ENCODE results near the gene MYH15. TPM values are rescaled to one million over a fixed set of nuclear protein-coding genes. Genes with fewer than 3 reads are reported as not detected.

MYH15 gene
- total and polyA plus RNA-seq, 8 donors = 0.05 to 0.37 (median 0.11) TPM; not detected in 4

- no peaks in the 10 kb centered on the region for H3K36me3 ChIP-seq
- intact Hi-C loops (cut with DNase I; ENCODE audit: low total_unique reads) = no loop called here
- no peak overlapping the region for H3K4me3 ChIP-seq
- no peaks in the 10 kb centered on the region for H3K27me3 ChIP-seq
- peaks cover 0 to 3% (median 0%) of the 10 kb centered on the region in 4 donors for H3K9me3 ChIP-seq
- TF ChIP-seq EP300 (IDR thresholded peaks at IDR 0.05) = no peak
- no peak for TF ChIP-seq POLR2A (IDR thresholded peaks at IDR 0.05)
- TF ChIP-seq CTCF (IDR thresholded peaks at IDR 0.05) = no peak
- TF ChIP-seq POLR2AphosphoS5 (IDR thresholded peaks at IDR 0.05) = no peak
- H3K27ac ChIP-seq = no peak overlapping the region
- DNase-seq = no peak
- peaks cover 4 to 23% (median 4%) of the 10 kb centered on the region in 4 donors for H3K4me1 ChIP-seq
- WGBS, 5 donors = 21 to 37% (median 24%) methylated on average over 2 of the region's 2 CpGs
Observed at GRCh38 chr3:108404368-108404767, 106.0 kb downstream of the MYH15 start.

GRCh38 chr3:108403686-108404345, 106.6 kb downstream of the MYH15 start:
- DNase-seq = no peak
- Histone ChIP-seq H3K9me3 (peaks cover 0 to 3% (median 0%) of the 10 kb centered on the region in 4 donors), H3K27me3 (no peaks in the 10 kb centered on the region), H3K36me3 (no peaks in the 10 kb centered on the region), H3K4me1 (peaks cover 4 to 23% (median 4%) of the 10 kb centered on the region in 4 donors), H3K27ac (no peak overlapping the region), H3K4me3 (no peak overlapping the region)
- 70 to 75% (median 73%) methylated on average over 4 of the region's 4 CpGs for WGBS, 5 donors
- no peak for TF ChIP-seq POLR2AphosphoS5 (IDR thresholded peaks at IDR 0.05)
- no peak for TF ChIP-seq EP300 (IDR thresholded peaks at IDR 0.05)
- intact Hi-C loops (cut with DNase I; ENCODE audit: low total_unique reads) = no loop called here

- TF ChIP-seq CTCF (IDR thresholded peaks at IDR 0.05) (no peak), EP300 (IDR thresholded peaks at IDR 0.05) (no peak), POLR2AphosphoS5 (IDR thresholded peaks at IDR 0.05) (no peak), POLR2A (IDR thresholded peaks at IDR 0.05) (no peak)
- WGBS, 5 donors = 29 to 45% (median 37%) methylated on average over 1 of the region's 1 CpG
- Histone ChIP-seq H3K4me3 (no peak overlapping the region), H3K36me3 (no peaks in the 10 kb centered on the region), H3K27me3 (no peaks in the 10 kb centered on the region), H3K4me1 (peaks cover 4 to 23% (median 4%) of the 10 kb centered on the region in 4 donors), H3K27ac (no peak overlapping the region), H3K9me3 (peaks cover 0 to 3% (median 0%) of the 10 kb centered on the region in 4 donors)
- no peak for DNase-seq
- intact Hi-C loops (cut with DNase I; ENCODE audit: low total_unique reads) = no loop called here
Observed at GRCh38 chr3:108403198-108403597, 107.2 kb downstream of the MYH15 start.

GRCh38 chr3:108401836-108402235, 108.6 kb downstream of the MYH15 start:
- TF ChIP-seq POLR2AphosphoS5 (IDR thresholded peaks at IDR 0.05) = no peak
- no peak for TF ChIP-seq EP300 (IDR thresholded peaks at IDR 0.05)
- WGBS, 5 donors = 88 to 96% (median 96%) methylated on average over 2 of the region's 2 CpGs
- H3K4me1 ChIP-seq = peaks cover 3 to 18% (median 4%) of the 10 kb centered on the region in 4 donors
- no peak overlapping the region for H3K4me3 ChIP-seq
- intact Hi-C loops (cut with DNase I; ENCODE audit: low total_unique reads) = no loop called here
- H3K27ac ChIP-seq = no peak overlapping the region
- DNase-seq = no peak
- H3K36me3 ChIP-seq = no peaks in the 10 kb centered on the region
- H3K9me3 ChIP-seq = peaks cover 0 to 3% (median 0%) of the 10 kb centered on the region in 4 donors
- no peaks in the 10 kb centered on the region for H3K27me3 ChIP-seq

- intact Hi-C loops (cut with DNase I; ENCODE audit: low total_unique reads) = no loop called here
- H3K27ac ChIP-seq = no peak overlapping the region
- H3K9me3 ChIP-seq = peaks cover 0 to 3% (median 0%) of the 10 kb centered on the region in 4 donors
- no peak for DNase-seq
- no peak overlapping the region for H3K4me3 ChIP-seq
- WGBS, 5 donors = 92 to 99% (median 96%) methylated on average over 6 of the region's 6 CpGs
- H3K4me1 ChIP-seq = no peaks in the 10 kb centered on the region
- no peaks in the 10 kb centered on the region for H3K36me3 ChIP-seq
- no peaks in the 10 kb centered on the region for H3K27me3 ChIP-seq
- TF ChIP-seq POLR2AphosphoS5 (IDR thresholded peaks at IDR 0.05) = no peak
- TF ChIP-seq CTCF (IDR thresholded peaks at IDR 0.05) = no peak
Observed at GRCh38 chr3:108398510-108398909, 111.9 kb downstream of the MYH15 start.
